Activated T-helper 17 cell treated with anti-CD3 and anti-CD28 coated beads, Interleukin-2, amount 50 U/mL, for 72 hours (primary cell): ENCODE measurements around the gene KCNK3. TPM values are rescaled to one million over a fixed set of nuclear protein-coding genes. Genes with fewer than 3 reads are reported as not detected.
"Not testable (repeated sequence)": the region's sequence is repeated elsewhere in the genome, so short reads cannot be mapped to it uniquely, and the experiment has no call there.

Experiments
- ATAC-seq: fragments of 150-1000 bp; cut with Tn5 transposase; replicated peaks from 2 replicates; pipeline ENCODE4 v1.10.0; 2021; ENCODE audit warnings: mild to moderate bottlenecking, moderate library complexity
- H3K27ac Mint-ChIP-seq: one replicate; pipeline ENCODE4 v1.8.0; 2022; ENCODE audit warnings: mixed read lengths
- H3K27me3 Mint-ChIP-seq: one replicate; pipeline ENCODE4 v1.8.0; 2022; ENCODE audit warnings: mixed read lengths
- H3K36me3 Mint-ChIP-seq: one replicate; pipeline ENCODE4 v1.8.0; 2022; ENCODE audit warnings: low read depth, mild to moderate bottlenecking, mixed read lengths
- H3K4me1 Mint-ChIP-seq: one replicate; pipeline ENCODE4 v1.8.0; 2022; ENCODE audit warnings: mixed read lengths
- H3K4me3 Mint-ChIP-seq: one replicate; pipeline ENCODE4 v1.8.0; 2022; ENCODE audit warnings: mild to moderate bottlenecking, mixed read lengths
- H3K9me3 Mint-ChIP-seq: one replicate; pipeline ENCODE4 v1.8.0; 2022; ENCODE audit warnings: mixed read lengths
- total RNA-seq, 2 donors: library from RNA; stranded (reverse); gene quantifications; one replicate each; pipeline ENCODE4 v1.2.3, GENCODE V29; 2022

Gene KCNK3
- total RNA-seq, 2 donors from 2014 or later = not detected

DNA sequence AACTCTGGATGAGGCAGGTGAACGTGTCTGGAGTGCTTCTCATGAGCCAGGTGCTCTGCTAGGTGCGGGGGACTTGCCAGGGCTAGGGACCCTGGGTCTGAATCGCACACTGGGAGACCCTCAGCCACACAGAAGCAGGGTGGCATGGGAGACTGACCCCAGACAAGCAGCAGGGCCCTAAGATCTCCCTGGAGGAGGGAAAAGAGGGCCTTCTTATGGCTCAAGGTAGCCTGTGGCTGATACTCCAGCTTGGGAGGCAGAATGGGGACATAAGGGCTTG, 38.5 kb upstream of the KCNK3 start:
- H3K9me3 Mint-ChIP-seq = peaks cover 4% of the 10 kb centered on the region
- ATAC-seq = no peak
- no peak overlapping the region for H3K4me3 Mint-ChIP-seq
- H3K36me3 Mint-ChIP-seq = no peaks in the 10 kb centered on the region
- H3K27me3 Mint-ChIP-seq = peaks cover 31% of the 10 kb centered on the region
- H3K4me1 Mint-ChIP-seq = no peaks in the 10 kb centered on the region
- H3K27ac Mint-ChIP-seq = no peak overlapping the region

DNA sequence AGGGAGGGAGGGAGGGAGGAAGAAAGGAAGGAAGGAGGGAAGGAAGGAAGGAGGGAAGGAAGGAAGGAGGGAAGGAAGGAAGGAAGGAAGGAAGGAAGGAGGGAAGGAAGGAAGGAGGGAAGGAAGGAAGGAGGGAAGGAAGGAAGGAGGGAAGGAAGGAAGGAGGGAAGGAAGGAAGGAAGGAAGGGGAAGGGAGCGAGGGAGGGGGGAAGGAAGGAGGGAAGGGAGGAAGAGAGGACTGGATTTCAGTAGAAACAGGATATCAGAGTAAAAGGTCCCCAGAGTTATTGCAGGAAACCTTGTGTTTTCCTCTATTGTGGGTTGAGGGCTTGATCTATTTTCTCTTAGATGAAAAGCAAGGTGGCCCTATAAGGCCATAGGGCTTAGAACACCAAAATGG, 37.4 kb upstream of the KCNK3 start:
- H3K36me3 Mint-ChIP-seq, ATAC-seq, H3K9me3 Mint-ChIP-seq, H3K27ac Mint-ChIP-seq, H3K4me1 Mint-ChIP-seq, H3K4me3 Mint-ChIP-seq: not testable (repeated sequence)
- H3K27me3 Mint-ChIP-seq = peaks cover 33% of the 10 kb centered on the region

DNA sequence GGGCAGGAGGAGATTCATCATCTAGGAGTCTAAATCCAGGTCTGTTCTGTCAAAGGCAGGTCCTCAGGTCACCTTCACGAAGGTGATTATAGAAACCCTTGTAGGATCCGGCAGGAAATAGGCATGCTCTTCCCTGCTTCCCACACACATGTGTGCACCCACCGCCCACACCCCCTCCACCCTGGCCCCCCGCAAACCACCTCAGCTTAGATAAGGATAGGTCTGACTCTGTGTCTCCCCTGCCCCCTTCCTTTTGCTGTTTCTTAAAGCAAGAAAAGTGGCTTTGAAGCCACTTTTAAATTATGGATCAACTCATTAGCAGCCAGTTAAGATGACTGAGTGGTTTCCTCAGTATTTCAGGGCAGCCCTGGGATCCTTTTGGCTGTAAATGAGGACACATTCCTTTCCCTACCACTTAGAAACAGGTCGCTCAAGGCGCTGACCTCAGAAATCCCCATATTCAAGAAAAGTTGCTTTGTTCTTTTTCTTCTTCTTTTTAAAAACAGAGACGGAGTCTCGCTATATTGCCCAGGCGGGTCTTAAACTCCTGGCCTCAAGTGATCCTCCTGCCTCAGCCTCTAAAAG, 36.8 kb upstream of the KCNK3 start:
- Mint-ChIP-seq H3K36me3 (no peaks in the 10 kb centered on the region), H3K27me3 (peaks cover 28% of the 10 kb centered on the region), H3K4me1 (no peaks in the 10 kb centered on the region), H3K9me3 (peaks cover 10% of the 10 kb centered on the region), H3K4me3 (no peak overlapping the region), H3K27ac (no peak overlapping the region)
- ATAC-seq = no peak

DNA sequence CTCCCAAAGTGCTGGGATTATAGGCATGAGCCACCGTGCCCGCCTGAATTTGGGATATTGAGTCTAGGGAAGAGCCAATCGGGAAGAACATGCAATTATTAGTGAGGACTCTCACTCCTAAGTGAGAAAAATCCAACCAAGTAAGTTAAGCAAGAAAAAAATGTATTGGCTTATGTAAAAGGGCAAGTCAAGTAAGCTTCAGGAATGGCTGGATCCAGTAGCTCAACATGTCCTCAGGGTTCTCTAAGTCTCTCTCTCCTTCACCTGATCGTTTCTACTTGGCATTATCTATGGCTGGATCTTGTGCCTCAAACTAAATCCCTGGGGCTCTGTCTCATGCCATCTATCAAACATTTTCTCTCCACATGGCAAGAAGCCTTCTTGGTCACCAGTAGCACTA, 35.3 kb upstream of the KCNK3 start:
- Mint-ChIP-seq H3K9me3 (peaks cover 14% of the 10 kb centered on the region), H3K36me3 (no peaks in the 10 kb centered on the region), H3K4me3 (no peak overlapping the region), H3K27ac (no peak overlapping the region), H3K4me1 (no peaks in the 10 kb centered on the region), H3K27me3 (peaks cover 24% of the 10 kb centered on the region)
- no peak for ATAC-seq

DNA sequence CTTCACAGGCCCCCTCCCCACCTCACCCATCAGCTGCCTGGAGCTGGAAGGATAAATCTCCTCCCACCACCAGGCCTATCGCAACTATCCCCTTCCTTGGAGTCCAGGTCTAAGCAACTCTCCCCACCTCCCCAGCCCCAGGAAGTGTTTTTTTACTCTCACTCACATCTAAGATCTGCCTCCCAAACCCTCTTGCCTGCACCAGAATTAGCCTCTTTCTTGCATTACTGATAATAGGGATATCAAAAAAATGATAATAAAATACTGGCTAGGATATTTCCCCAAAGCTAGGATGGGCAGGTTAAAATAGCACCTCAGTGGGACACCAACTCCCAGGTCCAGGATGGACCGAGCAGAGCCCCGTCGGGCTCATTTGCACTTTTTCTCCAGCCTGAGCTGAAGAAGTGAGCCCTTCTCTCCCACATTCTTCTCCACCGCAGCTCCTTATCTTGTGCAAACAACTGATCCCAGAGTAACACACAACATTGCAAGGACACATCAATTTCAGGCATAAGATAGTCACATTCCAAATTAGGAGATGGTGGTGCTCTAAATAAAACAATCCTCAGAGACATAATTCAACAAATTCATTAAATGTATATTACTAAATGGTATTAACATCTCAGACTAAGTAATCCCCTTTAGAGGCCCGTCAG, 33.7 kb upstream of the KCNK3 start:
- no peak for ATAC-seq
- no peak overlapping the region for H3K4me3 Mint-ChIP-seq
- peaks cover 16% of the 10 kb centered on the region for H3K27me3 Mint-ChIP-seq
- peaks cover 14% of the 10 kb centered on the region for H3K9me3 Mint-ChIP-seq
- no peaks in the 10 kb centered on the region for H3K36me3 Mint-ChIP-seq
- no peak overlapping the region for H3K27ac Mint-ChIP-seq
- H3K4me1 Mint-ChIP-seq = no peaks in the 10 kb centered on the region

DNA sequence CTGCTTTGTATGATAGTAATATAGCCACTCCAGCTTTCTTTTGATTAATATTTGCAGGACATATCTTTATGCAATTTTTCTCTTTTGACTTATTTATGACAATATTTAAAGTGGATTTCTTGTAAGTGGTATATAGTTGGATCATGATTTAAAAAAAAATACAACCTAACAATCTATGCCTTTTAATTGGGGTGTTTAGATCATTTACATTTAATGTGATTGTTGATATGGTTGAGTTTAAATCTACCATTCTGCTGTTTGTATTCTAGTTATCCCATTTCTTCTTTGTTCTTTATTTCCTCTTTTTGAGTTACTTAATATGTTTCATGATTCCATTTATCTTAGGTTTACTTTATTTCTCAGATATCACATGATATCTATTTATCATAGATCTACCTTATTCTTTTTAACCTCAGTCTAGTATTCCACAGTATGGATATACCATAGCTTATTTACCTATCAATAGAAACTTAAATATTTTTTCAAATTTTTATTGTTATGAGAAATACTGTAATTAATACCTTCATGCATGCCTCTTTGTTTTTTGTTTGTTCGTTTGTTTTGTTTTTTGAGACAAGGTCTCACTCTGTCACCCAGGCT, 32.1 kb upstream of the KCNK3 start:
- ATAC-seq = no peak
- Mint-ChIP-seq H3K4me3 (no peak overlapping the region), H3K9me3 (peaks cover 14% of the 10 kb centered on the region), H3K27ac (no peak overlapping the region), H3K4me1 (no peaks in the 10 kb centered on the region), H3K27me3 (peaks cover 21% of the 10 kb centered on the region), H3K36me3 (no peaks in the 10 kb centered on the region)

DNA sequence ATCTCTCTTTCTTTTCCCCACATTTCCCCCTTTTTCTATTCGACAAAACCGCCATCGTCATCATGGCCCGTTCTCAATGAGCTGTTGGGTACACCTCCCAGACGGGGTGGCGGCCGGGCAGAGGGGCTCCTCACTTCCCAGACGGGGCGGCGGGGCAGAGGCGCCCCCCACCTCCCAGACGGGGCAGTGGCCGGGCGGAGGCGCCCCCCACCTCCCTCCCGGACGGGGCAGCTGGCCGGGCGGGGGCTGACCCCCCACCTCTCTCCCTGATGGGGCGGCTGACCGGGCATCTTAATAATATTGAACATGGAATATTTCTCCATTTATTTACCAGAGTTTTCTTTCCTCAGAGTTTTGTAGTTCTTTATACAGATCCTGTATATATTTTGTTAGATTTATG, 27.2 kb upstream of the KCNK3 start:
- H3K27ac Mint-ChIP-seq, H3K4me1 Mint-ChIP-seq, H3K36me3 Mint-ChIP-seq, ATAC-seq, H3K4me3 Mint-ChIP-seq, H3K9me3 Mint-ChIP-seq: not testable (repeated sequence)
- H3K27me3 Mint-ChIP-seq = peaks cover 40% of the 10 kb centered on the region

DNA sequence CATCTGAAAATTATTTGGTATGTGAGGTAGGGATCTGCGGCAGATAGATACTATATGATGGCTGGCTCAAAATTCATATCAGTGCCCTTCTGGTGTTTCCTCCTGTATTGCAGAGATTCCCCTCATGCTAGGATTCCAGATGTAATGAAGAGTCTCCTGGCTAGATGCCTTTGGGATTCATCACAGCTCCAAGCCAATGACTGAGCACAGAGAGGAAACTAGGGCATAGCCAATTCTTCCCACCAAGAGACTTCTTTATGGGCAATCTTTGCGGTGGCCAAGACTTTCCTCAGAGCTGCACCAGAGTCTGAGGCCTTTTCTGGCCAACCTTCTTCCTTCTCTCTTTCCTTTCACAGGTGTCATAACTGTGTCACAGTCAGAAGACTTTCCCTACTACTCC, 25.9 kb upstream of the KCNK3 start:
- no peaks in the 10 kb centered on the region for H3K36me3 Mint-ChIP-seq

DNA sequence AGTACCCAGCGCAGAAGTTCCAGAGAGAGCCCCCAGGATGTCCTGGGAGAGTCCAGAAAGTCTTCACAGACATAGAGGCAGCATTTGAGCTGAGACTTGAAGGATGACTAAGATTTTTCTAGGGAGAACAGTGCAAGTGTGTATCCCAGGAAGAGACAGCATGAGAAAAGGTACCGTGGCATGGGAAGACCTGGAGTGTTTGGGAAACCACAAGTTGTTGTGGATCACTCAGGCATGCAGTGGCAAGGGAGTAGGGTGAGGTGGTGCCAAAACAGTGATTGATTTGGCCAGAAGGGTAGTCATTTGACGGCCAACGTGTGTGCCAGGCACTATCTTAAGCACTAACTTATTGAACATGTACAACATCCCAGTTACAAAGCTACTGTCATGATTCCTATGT, 24.5 kb upstream of the KCNK3 start:
- ATAC-seq = no peak
- Mint-ChIP-seq H3K27ac (no peak overlapping the region), H3K27me3 (peaks cover 46% of the 10 kb centered on the region), H3K4me1 (no peaks in the 10 kb centered on the region), H3K4me3 (no peak overlapping the region), H3K9me3 (no peaks in the 10 kb centered on the region), H3K36me3 (no peaks in the 10 kb centered on the region)

More for the DNA sequence above, 25.9 kb upstream of the KCNK3 start:
- Mint-ChIP-seq H3K9me3 (no peaks in the 10 kb centered on the region), H3K27ac (no peak overlapping the region), H3K4me1 (no peaks in the 10 kb centered on the region), H3K4me3 (no peak overlapping the region), H3K27me3 (peaks cover 40% of the 10 kb centered on the region)
- no peak for ATAC-seq

DNA sequence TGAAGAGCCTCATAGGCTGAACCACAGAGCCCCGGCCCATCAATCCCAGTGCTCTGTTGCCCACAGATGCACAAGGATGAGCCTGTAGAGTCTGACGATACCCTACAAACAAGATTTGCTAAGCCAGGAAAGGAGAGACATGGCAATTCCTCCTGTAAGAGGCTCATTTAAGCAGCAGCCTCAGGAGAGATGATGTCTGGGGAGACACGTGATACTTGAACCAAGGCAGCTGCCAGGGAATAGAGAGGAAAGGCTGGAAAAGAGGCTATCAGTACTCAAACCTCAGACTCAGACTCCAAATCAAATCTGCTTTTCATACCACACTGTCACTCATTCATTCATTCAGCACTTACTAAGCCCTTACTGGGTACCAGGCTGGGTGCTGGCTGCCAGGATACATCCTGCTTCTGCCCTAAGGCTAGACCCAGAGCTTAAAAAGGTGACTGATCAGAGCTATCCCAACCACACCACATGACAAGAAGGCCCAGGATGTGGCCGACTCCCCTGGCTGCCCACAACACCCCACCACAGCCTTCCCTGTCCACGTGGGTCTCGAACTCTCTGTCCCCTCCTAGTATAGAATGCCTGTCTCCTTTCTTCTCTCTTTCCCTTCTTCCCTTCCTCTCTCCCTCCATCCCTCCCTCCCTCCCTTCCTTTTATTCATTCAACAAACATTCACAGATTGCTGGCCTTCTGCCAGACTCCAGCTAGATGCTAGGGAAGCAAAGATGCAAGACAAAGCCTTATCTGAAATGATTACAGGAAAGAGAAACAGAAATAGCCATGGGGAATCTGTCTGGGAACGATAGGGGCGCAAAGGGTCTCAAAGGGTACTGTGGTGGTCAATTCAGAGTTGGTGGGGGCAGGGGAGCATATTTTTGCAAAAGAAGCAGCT, 23.4 kb upstream of the KCNK3 start:
- Mint-ChIP-seq H3K9me3 (no peaks in the 10 kb centered on the region), H3K4me3 (no peak overlapping the region), H3K27me3 (peaks cover 51% of the 10 kb centered on the region), H3K36me3 (no peaks in the 10 kb centered on the region), H3K4me1 (no peaks in the 10 kb centered on the region), H3K27ac (no peak overlapping the region)
- ATAC-seq = no peak

DNA sequence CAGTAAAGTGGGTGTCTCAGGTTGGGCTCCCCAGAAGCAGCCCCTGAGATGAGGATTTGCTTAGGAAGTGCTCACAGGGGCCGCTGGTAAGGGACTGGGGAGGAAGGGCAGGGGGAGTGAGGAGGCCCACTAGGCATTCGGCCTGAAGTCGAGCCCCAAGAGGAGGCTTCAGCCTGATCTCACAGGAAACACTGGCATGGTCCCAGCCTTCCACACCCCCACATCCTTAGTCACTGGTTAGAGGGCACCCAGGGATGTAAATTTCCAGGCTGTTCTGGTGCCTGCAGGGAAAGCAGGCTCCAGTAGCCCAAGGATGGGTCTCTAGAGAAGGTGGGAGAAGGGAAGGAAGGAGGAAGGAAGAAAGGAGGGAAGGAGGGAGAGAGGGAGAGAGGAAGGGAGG, 22.4 kb upstream of the KCNK3 start:
- Mint-ChIP-seq H3K9me3 (no peaks in the 10 kb centered on the region), H3K4me1 (no peaks in the 10 kb centered on the region), H3K4me3 (no peak overlapping the region)

DNA sequence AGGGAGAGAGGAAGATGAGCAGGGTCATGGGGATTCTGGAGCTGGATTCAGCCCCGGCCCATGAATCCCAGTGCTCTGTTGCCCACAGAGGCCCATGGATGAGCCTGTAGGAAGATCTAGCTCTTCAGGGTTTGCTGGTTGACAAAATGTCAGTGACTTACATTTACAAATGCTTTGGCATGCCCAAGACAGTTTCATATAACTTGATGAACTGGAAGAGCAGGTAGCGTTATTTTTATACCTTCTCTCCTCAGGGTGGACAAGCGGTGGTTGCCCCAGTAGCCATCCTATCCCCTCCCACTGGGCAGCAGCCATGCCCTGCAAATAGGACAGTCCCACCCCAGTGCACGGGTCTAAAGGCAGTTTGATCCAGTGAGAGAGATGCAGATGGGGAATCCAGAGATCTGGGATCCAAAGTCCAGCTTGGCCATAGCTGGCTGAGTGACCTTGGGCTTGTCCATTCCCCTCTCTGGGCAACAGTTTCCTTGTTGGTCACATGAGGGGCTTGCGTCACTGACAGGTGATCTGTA, 21.5 kb upstream of the KCNK3 start:
- H3K36me3 Mint-ChIP-seq = no peaks in the 10 kb centered on the region
- H3K9me3 Mint-ChIP-seq = no peaks in the 10 kb centered on the region
- no peak for ATAC-seq
- no peak overlapping the region for H3K4me3 Mint-ChIP-seq
- no peaks in the 10 kb centered on the region for H3K4me1 Mint-ChIP-seq
- no peak overlapping the region for H3K27ac Mint-ChIP-seq
- peaks cover 45% of the 10 kb centered on the region for H3K27me3 Mint-ChIP-seq

More for the DNA sequence above, 22.4 kb upstream of the KCNK3 start:
- Mint-ChIP-seq H3K27ac (no peak overlapping the region), H3K36me3 (no peaks in the 10 kb centered on the region), H3K27me3 (peaks cover 49% of the 10 kb centered on the region)
- no peak for ATAC-seq

DNA sequence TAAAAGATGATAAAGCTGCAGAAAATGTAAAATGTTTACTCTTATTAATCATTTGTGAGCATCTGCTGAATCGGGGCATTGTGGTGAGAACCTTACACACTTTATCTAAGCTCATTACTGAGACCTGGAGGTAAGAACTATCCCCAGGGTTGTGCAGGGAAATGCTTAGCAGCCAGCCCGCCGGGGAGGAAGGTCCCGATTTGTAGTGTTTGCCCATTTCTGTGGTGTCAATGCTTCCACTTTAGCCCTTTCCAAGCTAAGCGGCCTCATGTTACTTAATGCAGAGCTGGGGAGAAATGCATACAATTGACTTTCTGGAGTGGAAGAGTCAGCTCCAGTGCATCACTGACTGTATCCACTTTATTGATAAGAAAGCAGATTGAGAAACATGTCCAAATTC, 20.8 kb upstream of the KCNK3 start:
- Mint-ChIP-seq H3K9me3 (no peaks in the 10 kb centered on the region), H3K36me3 (no peaks in the 10 kb centered on the region), H3K4me3 (no peak overlapping the region), H3K27ac (no peak overlapping the region), H3K4me1 (no peaks in the 10 kb centered on the region), H3K27me3 (peaks cover 43% of the 10 kb centered on the region)
- ATAC-seq = no peak

DNA sequence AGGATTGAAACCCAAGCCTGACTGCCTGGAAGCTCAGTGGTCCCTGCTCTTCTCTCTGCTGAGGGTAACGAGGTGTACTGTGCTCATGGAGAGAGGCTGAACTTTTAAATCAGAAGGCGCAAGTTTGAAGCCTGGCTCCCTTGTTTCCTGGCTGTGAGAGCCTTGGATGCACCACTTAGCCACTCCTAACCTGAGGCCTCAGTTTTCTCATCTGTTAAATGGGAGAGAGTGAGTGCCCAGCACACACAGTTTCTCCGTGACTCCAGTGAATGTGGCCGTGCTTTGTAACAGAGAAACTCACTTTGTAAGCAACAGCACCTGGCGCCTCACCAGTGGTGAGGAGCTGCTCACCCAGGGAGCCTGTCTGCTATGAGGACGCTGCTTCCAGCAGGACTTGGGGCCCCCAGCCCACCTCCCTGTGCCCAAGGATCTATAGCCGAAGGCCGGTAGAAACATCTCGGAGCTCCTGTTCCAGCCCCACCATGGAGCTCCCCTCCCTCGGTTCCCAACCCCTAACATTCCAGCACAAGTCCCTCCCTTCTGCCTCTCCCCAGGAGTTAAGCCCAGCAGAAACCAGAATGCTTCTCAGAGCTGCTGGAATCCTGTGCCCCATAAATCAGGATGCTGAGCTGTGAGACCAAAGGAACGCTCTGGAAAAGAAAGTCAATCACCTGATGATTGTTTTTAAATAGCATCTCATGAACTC, 20.3 kb upstream of the KCNK3 start:
- Mint-ChIP-seq H3K9me3 (no peaks in the 10 kb centered on the region), H3K27me3 (peaks cover 38% of the 10 kb centered on the region), H3K4me1 (no peaks in the 10 kb centered on the region), H3K4me3 (no peak overlapping the region), H3K36me3 (no peaks in the 10 kb centered on the region), H3K27ac (no peak overlapping the region)
- no peak for ATAC-seq
